ENCODE results near the gene PAPPA. TPM values are rescaled to one million over a fixed set of nuclear protein-coding genes. Genes with fewer than 3 reads are reported as not detected.

Gene PAPPA
- total RNA-seq, 1 experiment from 2014 or later = 0.05 TPM

DNA sequence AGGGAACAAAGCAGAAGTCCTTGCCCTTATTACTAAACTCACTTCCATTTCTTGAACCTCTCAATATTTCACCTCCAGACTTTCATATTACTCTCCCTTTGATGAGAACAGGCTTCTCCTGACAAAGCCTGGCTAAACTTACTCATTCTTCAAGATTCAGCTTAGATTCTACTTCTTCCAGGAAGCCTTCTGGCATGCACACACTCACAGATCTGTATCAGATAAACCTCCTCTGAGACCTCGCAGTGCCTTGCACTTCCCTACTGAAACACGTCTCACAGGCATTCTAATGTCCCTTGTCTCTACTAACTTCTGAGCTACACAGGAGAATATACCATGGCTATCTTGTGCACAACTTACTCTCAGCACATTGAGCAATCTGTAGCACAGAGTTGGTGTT lies 16.6 kb upstream of the PAPPA start (continued):
- TF ChIP-seq, protein P1, sequence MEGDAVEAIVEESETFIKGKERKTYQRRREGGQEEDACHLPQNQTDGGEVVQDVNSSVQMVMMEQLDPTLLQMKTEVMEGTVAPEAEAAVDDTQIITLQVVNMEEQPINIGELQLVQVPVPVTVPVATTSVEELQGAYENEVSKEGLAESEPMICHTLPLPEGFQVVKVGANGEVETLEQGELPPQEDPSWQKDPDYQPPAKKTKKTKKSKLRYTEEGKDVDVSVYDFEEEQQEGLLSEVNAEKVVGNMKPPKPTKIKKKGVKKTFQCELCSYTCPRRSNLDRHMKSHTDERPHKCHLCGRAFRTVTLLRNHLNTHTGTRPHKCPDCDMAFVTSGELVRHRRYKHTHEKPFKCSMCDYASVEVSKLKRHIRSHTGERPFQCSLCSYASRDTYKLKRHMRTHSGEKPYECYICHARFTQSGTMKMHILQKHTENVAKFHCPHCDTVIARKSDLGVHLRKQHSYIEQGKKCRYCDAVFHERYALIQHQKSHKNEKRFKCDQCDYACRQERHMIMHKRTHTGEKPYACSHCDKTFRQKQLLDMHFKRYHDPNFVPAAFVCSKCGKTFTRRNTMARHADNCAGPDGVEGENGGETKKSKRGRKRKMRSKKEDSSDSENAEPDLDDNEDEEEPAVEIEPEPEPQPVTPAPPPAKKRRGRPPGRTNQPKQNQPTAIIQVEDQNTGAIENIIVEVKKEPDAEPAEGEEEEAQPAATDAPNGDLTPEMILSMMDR (IDR thresholded peaks at IDR 0.05 in 2 of 3, conservative IDR thresholded peaks at IDR 0.05 in 1 of 3; ENCODE audit: borderline replicate concordance in 1 of 3, insufficient read depth in 1 of 3, low read depth in 2 of 3, low read length in 2 of 3) = no peak
- TF ChIP-seq CEBPB (IDR thresholded peaks at IDR 0.05; ENCODE audit: low read depth) = no peak

DNA sequence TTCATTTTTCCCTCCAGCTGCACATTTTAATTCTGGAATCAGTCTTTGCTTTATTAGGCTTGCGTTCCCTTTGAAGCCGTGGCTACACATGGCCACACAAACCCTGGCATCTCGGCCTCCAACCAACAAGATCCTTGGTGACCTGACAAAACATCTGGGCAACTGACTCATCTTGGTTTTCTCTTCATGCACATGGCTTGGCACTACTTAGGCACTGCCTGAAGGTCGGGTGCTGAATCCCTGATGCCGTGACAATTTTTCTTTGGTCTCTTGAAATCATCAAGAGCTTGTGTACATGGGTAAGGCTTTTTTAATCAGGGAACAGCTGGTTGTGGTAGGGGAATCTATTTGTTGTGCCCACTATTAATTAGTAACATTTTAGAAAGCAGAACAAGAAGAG lies 16.0 kb upstream of the PAPPA start:
- H3K4me3 ChIP-seq (replicated peaks in 1 of 2; ENCODE audit: low read depth in 1 of 2, low read length in 2 of 2) = no peak overlapping the region
- ChIA-PET POLR2A (no interaction called here), RAD21 (ENCODE audit: low non-redundant PET in 1 of 2, low total read pairs in 2 of 2, uncharacterized antibody in 2 of 2, unreplicated experiment in 2 of 2) (no interaction called here), CTCF (no interaction called here)
- no peaks in the 10 kb centered on the region for H3K9me2 ChIP-seq (ENCODE audit: insufficient read depth)
- intact Hi-C loops (cut with micrococcal nuclease) = no loop called here
- H4K20me1 ChIP-seq (ENCODE audit: insufficient read depth) = no peaks in the 10 kb centered on the region
- ATAC-seq = no peak
- no peaks in the 10 kb centered on the region for H3K36me3 ChIP-seq (ENCODE audit: control insufficient read depth in 1 of 2, insufficient read depth in 2 of 2, low read length in 2 of 2)
- H3K27me3 ChIP-seq (ENCODE audit: insufficient read depth, low read length) = peaks cover 48% of the 10 kb centered on the region
- H3K4me2 ChIP-seq (ENCODE audit: low read length) = no peak overlapping the region
- H3K9me3 ChIP-seq (ENCODE audit: control insufficient read depth in 1 of 2, insufficient read depth in 1 of 2, low read depth in 1 of 2, low read length in 2 of 2) = no peaks in the 10 kb centered on the region
- no peaks in the 10 kb centered on the region for H3K4me1 ChIP-seq (ENCODE audit: control insufficient read depth in 1 of 2, insufficient read depth in 2 of 2, low read length in 2 of 2)
- H3K27ac ChIP-seq (ENCODE audit: low read depth, low read length) = no peak overlapping the region
- BruUV-seq (replicated peaks) = no TSS peak
- DNase-seq (ENCODE audit: low read depth, low spot score) = no peak
- TF ChIP-seq EZH2phosphoT487 (IDR thresholded peaks at IDR 0.05; ENCODE audit: borderline replicate concordance) (no peak), SIN3A (IDR thresholded peaks at IDR 0.05; ENCODE audit: low read depth) (no peak), ZFX (IDR thresholded peaks at IDR 0.05) (no peak), ZNF274 (IDR thresholded peaks at IDR 0.05; ENCODE audit: low read depth, low read length) (no peak), SRF (IDR thresholded peaks at IDR 0.05; ENCODE audit: low read depth) (no peak), RAD21 (IDR thresholded peaks at IDR 0.05; ENCODE audit: low read depth) (no peak), SP1 (IDR thresholded peaks at IDR 0.05; ENCODE audit: low read depth) (no peak), EZH2 (IDR thresholded peaks at IDR 0.05) (no peak), CEBPB (IDR thresholded peaks at IDR 0.05; ENCODE audit: low read depth) (no peak)
- TF ChIP-seq, protein P2, sequence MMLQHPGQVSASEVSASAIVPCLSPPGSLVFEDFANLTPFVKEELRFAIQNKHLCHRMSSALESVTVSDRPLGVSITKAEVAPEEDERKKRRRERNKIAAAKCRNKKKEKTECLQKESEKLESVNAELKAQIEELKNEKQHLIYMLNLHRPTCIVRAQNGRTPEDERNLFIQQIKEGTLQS (IDR thresholded peaks at IDR 0.05) = no peak
- TF ChIP-seq, protein P1 (IDR thresholded peaks at IDR 0.05 in 2 of 3, conservative IDR thresholded peaks at IDR 0.05 in 1 of 3; ENCODE audit: borderline replicate concordance in 1 of 3, insufficient read depth in 1 of 3, low read depth in 2 of 3, low read length in 2 of 3) = no peak
- H3K9ac ChIP-seq (ENCODE audit: low read length) = no peak overlapping the region
- H2AFZ ChIP-seq (ENCODE audit: low read depth, low read length, poor library complexity, severe bottlenecking) = no peak overlapping the region
- no peaks in the 10 kb centered on the region for H3K79me2 ChIP-seq (ENCODE audit: insufficient read depth, low read length)
